GM21723 (cell line): ENCODE measurements around the gene CYP21A2.
"Not testable (repeated sequence)": the region's sequence is repeated elsewhere in the genome, so short reads cannot be mapped to it uniquely, and the experiment has no call there.

Experiments used
- ATAC-seq: cut with Tn5 transposase; IDR thresholded peaks from one replicate; pipeline ENCODE4 v1.9.1; 2021; ENCODE audit warnings: mild to moderate bottlenecking, moderate library complexity; ENCODE audit not compliant: unreplicated experiment

CYP21A2 gene

GRCh38 chr6:32052626-32053025 lies 14.4 kb downstream of the CYP21A2 start:
- ATAC-seq = not testable (repeated sequence)

- ATAC-seq = not testable (repeated sequence)
Measured at GRCh38 chr6:32053314-32053713, 15.1 kb downstream of the CYP21A2 start.

GRCh38 chr6:32055756-32056155 lies 17.5 kb downstream of the CYP21A2 start:
- ATAC-seq = not testable (repeated sequence)

GRCh38 chr6:32056254-32056653 lies 18.0 kb downstream of the CYP21A2 start:
- no peak for ATAC-seq

- ATAC-seq = no peak
Measured at GRCh38 chr6:32057966-32058365, 19.8 kb downstream of the CYP21A2 start.

GRCh38 chr6:32058511-32058963 lies 20.3 kb downstream of the CYP21A2 start:
- no peak for ATAC-seq

- no peak for ATAC-seq
Measured at GRCh38 chr6:32060966-32061655, 22.9 kb downstream of the CYP21A2 start.

- no peak for ATAC-seq
Measured at GRCh38 chr6:32064706-32065105, 26.5 kb downstream of the CYP21A2 start.

GRCh38 chr6:32067521-32067920 lies 29.3 kb downstream of the CYP21A2 start:
- ATAC-seq = not testable (repeated sequence)

- not testable (repeated sequence) for ATAC-seq
Measured at GRCh38 chr6:32068315-32068714, 30.1 kb downstream of the CYP21A2 start.

- ATAC-seq = no peak
Measured at GRCh38 chr6:32068867-32069266, 30.7 kb downstream of the CYP21A2 start.

- no peak for ATAC-seq
Measured at GRCh38 chr6:32069460-32069859, 31.2 kb downstream of the CYP21A2 start.

- ATAC-seq = no peak
Measured at GRCh38 chr6:32069878-32070515, 31.8 kb downstream of the CYP21A2 start.

- ATAC-seq = no peak
Measured at GRCh38 chr6:32070814-32071543, 32.8 kb downstream of the CYP21A2 start.

- no peak for ATAC-seq
Measured at GRCh38 chr6:32073101-32073500, 34.9 kb downstream of the CYP21A2 start.

GRCh38 chr6:32073613-32074012 lies 35.4 kb downstream of the CYP21A2 start:
- ATAC-seq = no peak

- no peak for ATAC-seq
Measured at GRCh38 chr6:32074996-32075532, 36.8 kb downstream of the CYP21A2 start.

GRCh38 chr6:32075781-32076180 lies 37.6 kb downstream of the CYP21A2 start:
- no peak for ATAC-seq

GRCh38 chr6:32076321-32076809 lies 38.1 kb downstream of the CYP21A2 start:
- no peak for ATAC-seq

- ATAC-seq = no peak
Measured at GRCh38 chr6:32079566-32080290, 41.5 kb downstream of the CYP21A2 start.
